ENCODE data around the gene AMOT. TPM values are rescaled to one million over a fixed set of nuclear protein-coding genes. Genes with fewer than 3 reads are reported as not detected.
A peak's percentile ranks its signal among the peaks of the same experiment; 100 is the strongest.

The AMOT gene
- total RNA-seq, 1 donor from 2014 or later = 12.5 TPM

DNA sequence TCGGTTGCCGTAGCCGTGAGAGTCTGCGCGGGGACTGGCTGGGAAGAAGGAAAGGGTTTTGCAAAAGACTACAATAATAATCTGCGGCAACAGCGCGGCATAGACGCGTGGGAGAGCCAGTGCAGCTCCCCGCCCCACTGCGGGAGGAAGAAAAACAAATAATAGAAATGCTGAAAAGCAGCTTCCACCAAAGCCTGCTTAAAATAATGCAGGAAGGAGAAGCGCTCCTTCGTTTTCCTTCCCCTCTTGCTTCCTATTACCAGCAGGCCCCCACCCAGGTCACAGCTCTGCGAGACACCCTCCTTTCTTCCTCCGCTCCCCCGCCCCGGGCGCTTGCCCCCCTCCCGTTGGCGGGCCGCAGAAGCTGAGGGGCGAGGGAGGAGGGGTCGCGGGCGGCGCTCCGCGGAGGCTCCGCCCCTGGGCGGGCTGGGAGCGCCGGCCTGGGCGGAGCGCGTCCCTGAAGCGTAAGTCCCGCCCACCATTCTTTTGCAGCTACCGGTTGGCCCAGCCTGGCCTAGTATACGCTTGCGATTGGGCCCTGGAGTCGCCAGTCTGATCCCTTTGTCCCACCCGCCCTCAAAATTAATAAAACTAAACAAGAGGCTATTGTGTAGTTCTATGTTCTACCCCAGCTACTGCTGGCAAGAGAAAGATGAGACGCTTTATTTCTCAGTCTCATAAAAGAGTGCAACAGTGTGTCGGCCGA is 636 bp upstream of the AMOT start:
- peak; percentile 92 for DNase-seq (ENCODE audit: low spot score)

DNA sequence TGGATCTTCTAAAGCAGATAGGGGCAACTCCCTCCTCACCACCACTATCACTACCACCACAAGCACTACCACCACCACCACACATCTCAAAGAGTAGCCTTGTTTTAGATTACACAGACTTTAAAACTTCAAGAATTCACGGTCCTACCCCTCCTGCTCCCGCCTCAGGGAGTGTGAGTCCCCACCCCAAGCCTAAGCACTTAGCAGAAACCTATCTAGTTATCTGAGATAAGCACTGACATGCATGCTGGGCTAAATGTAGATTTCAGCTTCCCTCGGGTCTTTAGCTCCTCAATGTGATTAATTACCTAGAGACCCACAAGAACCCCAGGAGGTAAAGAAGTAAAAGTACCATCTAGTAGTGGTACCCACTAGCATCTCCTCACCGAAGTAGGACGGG is 775 bp downstream of the AMOT start:
- no peak for DNase-seq (ENCODE audit: low spot score)

DNA sequence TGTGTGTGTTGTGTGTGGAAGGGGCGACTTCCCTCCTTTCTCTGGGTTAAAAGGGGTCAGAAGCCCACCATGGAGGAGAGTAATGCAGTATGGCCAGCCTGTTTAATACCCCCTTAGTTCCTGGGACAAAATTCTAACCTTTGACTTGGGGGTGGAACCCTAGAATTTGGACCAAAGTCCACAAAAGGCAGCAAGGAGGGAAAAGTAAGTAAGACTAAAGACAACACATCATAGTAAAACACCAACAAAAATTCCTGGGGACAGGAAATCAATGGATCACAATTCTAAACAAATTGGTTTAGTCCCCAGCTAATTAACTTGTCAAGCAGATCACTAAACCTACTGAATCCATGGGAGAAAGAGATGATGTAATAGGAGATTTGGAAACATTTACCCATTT is 3.1 kb downstream of the AMOT start:
- DNase-seq (ENCODE audit: low spot score) = no peak

DNA sequence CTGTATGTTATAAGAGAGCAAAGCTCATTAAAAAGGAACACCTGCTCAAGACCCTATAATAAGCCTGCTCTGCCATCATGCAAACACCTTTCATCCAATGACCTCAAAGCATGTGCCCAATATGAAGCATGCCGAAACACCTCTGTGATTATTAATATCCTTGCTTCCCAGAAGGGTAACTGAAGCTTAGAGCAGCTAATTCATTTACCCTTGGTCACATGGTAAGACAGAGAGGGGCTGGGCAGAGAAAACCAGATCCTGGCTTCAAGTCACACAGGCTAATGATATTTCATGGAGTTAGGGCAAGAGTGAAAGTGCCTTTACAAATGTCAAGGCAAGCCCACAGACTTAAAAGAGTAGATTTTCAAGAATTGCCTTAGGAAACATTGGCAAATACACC is 5.6 kb downstream of the AMOT start:
- no peak for DNase-seq (ENCODE audit: low spot score)

DNA sequence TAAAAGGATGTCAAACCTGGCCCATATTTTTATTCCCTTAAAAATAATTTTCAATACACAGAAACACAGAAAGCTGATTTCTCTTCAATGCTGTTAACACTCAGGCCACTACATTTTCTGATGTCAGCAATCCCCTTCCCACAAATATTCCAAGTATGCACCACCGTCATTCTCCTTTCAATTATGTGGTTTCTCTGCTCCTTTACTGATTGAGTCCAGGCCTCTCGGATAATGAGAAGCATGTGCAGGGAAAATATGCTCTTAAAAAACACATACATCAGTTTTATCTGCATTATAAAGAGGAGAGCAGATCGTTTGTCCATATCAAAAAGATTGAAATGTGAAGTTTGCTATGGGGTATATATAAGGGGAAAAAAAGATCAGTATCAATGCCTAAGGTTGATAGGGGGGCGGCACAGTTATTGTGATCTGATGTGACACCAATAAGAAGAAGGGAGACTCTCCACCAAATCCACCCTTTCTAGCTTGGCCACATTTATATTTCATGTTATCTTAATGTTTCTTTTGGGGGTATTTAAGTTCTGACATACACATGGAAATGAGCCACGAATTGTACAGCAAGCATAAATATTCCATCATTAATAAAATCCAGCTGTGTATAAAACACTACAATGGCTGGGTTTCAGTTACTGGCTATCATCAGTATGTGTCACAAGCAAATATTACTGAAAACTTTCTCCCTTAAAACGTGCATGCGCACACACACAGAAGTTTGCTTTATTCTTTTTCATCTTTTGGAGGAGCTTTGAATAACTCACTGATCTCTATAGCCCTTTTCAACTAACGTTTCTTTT is 6.4 kb downstream of the AMOT start:
- peak; percentile 81 for DNase-seq (ENCODE audit: low spot score)

DNA sequence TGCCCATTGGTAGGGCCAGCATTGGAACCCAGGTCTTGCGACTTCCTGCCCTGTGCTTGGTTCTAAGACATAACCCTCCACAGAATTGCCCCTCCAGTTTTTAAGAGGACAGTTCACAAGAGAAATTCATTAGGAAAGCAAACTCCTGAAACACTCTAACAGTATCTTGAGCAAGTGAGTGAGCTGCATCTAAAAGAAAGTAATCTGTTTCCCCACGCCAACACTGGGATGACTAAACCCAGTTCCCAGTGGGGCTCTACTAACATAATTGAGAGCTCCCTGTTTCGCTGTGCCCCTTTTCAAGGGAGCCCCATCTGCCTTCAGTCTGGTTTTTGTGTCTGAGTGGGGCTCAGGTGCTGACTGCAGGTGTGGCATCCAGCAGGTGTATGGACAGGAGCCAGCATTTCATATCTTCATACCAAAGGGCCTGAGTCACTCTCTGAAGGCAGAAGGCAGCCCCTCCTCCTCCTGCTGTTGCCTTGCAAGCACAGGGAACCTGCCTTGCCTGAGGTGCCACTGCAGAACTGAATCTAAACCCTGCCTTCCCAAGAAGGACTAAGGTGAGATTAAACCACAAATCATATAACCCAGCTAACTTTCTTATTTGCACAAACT is 8.0 kb downstream of the AMOT start:
- DNase-seq (ENCODE audit: low spot score) = peak; percentile 54

DNA sequence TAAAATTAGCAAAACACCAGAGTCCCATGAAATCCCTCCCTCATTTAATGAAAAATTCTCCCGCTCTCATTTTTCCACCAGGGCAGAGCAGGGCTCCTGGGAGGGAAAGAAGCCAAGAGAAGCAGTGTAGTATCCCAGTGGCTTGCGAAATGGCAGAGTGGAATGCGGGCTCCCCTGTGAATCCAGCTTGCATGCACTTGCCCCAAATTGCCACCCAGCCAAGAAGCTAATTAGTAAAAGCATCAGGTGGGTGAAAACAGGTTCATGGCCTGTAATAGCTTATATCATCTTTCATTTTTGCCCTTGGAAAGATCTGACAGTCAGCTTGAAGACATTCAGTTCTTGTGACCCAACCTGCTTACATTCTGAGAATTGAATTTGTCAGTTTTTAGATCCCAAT is 10.1 kb downstream of the AMOT start:
- DNase-seq (ENCODE audit: low spot score) = no peak

DNA sequence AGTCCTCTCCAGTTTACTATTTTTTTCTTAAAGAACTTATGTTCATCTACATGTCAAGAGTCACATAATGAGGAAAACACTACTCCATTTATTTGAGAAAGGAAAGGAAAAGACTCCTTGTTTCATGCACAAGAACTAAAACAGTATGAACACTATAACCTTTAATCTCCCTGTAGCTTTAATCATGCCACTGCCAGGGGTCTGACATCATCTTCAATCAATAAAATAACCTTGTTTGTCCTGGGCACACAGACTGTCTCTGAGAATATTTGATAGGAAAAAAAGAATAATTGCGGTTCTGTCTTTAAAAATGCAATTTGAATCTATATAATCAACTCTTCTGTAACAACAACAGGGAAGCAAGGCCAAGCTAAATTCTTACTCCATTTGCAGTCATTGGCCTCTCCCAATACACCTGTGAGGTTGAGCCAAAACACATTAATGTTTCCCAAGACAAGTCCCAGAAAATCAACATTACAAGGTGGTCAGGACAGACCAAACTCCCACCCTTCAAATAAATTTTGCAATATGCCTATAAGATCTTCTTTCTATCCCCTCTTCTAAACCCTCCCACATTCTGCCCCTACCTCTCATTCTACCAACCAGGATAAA is 13.2 kb downstream of the AMOT start:
- no peak for DNase-seq (ENCODE audit: low spot score)

DNA sequence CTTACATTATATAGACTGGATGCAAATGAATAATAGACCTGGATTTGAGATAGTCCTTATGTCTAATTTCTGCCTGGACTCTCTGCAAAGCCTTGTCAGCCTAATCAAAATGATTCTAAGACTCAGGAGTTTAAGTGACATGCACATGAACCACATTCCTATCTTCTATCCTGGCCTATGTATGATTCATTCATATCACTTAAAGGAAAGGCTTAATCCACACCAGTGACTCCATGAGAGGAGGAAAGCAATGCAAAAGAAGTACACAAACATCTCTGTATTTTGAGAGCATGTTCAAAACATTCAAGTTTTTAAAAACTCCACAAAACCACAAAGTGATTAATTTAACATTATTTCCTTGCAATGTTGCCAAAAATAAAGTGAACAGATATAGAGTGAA is 14.6 kb downstream of the AMOT start:
- peak; percentile 47 for DNase-seq (ENCODE audit: low spot score)

DNA sequence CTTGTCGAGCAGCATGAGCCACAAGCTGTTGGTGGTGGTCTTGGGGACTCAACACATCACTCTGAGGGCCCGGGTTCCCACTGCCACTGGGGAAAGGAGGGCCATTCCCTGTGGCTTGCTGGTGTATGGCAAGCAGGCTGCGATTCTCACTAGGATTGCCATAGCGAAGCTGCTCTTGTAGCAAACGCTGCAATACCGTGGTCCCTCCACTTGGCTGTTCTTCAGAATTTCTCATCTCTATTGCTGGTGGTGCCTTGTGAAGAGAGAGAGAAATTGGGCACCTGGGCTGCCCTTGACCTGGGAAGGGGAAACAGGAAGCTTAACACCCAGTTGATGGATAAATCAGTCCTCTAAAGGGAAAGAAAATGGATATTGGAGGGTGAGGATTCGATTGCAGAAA is 17.7 kb downstream of the AMOT start:
- DNase-seq (ENCODE audit: low spot score) = no peak

DNA sequence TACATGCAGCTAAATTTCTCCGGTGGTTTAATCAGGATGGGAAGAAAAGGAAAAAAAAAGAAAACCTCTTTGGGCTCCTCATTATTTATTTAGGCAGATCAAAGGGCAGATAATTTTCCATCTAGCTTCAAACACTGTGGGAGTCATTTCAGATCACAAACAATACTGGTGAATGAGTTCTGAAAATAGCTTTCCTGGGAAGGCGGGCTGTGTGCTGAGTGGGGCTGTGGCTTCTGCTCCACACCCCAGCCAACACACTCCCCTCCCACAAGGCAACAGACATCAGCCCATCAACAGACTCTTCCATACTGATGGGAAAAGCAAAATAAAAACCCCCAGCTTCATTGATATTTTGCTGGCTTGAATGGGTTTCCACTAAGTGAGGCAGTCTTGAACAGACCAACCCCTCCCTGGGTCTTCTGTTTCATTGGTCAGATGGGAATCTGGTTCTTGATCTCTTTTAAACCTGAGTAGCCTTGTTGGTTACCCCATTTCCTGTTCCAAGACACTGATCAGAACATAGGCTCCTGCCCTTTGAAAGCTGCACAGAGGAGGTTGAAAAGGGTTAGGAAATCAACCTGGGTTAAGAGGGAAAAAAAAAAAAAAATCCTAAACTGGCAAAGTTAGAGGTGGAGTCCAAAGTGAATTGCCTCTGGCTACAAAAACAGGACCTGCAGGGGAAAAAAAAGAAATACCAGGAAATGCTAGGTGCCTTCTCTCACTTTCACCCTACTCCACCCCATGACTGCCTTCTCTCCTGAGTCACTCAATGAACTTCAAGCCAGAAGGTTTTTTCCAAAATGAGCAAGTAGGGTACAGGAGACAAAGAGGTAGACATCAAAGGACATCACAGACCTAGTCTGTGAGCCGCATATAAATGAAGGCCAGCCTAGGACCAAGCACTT is 20.0 kb downstream of the AMOT start:
- DNase-seq (ENCODE audit: low spot score) = no peak

DNA sequence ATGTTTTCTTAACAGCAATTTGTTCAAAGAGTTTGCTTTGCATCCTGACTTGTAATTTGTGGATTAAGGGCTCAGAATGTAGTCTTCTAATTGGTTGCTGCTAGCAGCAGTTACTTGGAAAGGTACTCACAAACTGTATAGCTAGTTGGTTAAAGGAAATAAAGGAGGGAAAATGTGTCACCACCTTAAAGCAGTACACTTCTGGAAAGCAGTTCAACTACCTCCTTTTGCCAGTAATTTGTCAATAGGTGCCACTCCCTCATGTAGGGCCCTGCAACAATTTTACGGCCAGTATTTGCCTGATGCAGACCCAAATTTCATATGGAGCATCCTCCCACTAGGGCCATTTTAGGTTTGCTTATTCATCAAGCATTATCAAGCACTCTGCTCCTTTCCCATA is 20.8 kb downstream of the AMOT start:
- no peak for DNase-seq (ENCODE audit: low spot score)

DNA sequence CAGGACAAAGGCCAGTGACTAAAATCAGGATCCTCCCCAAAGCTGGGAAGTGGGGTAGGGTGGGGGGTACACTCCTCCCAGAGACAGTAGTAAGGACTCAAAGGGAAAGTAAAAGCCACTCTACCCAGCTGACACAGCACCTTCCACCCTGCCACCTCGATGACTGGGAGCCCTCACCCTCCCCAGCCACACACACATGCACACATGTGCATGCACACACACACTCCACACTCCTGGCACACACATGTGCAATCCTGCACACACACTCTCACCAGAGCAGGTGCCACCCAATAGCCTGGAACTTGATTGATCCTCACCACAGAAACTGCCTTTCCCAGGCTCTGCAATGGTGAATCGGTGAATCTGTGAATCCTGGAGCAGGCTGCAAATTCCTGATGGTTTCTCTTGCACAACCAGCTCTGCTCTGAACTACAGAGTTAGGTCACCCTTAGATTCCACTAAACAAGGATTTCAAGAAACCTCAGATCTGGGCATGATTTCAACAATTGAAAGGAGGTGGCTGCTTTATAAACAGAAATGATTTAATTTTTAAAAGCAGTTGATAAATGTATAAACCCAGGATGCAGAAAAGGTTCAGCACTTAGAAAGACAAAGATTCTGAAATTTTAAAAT is 21.5 kb downstream of the AMOT start:
- peak; percentile 80 for DNase-seq (ENCODE audit: low spot score)

DNA sequence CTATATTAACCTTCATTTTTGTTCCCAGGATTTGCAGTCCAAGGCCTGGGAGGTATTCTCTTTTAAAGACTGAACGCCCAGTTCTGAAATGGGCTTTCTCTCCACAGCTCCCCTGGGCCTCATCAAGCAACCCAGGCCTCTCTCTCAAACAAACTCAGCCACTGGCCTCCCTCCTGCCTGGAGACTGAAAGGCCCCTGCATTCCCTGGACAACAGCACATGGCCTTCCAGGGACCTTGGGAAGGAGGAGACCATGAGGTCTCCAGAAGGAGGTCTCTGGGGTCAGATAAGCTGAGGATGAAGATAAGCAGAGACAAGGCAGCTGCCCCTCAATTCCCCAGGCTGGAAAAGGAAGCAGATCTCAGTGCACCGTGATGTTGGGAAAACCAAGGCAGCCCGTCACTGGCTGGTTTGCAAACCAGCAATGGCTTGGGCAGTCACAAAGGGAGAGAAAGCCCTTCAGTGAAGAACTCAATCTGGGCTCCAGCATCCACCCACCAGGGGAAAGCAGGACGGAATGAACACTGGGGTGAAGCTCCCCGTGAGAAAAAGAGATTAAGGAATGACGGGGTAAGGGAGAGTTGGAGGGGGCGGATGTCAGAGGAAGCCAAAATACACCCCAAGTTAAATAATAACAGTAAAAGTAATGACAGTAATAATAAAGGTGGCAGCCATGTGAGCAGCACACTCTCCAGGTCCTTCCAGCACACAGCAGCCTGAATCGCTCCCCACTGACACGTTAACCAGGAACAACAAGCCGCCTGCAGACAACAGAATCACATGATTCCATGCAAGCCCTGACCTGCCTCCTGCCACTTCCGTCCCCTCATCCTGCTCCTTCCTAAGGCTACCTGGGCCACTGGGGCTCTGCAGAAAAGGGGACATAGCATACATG is 22.3 kb downstream of the AMOT start:
- peak; percentile 59 for DNase-seq (ENCODE audit: low spot score)

DNA sequence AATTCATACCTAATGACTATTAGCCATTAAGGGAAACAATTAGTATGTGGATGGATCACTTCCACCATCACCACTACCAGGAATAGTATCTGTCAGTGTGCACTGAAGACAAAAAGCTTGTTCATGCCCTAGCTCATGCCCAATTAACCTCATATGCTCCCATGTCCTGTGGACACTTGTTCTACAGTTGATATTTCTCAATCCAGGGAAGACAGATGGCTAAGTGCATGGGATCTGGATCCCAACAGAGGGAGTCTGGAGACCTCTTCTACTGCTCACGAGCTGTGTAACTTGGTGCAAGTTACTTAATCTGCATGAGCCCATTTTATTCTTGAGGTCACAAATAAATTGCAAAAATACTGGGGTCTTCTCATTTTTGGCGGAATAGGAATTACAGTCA is 23.7 kb downstream of the AMOT start:
- DNase-seq (ENCODE audit: low spot score) = no peak

DNA sequence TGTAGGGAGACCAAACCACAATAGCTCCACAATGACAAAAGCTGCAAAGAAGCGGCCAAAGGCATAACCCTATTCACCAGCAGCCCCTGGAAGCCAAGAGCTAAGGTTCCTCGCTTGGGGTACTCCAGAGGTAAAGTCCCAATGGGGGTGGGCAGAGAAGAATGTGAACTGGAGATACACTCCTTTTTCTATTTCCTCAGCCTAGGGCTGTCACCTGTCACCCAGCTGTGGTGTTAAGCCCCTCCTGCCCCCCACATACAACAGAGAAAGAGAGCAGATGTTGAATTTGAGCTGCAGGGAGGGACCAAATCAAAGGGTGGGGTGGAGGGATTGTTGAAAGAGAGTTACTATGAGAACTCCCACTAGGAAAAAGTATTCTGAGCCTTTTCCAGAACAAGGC is 26.1 kb downstream of the AMOT start:
- no peak for DNase-seq (ENCODE audit: low spot score)

DNA sequence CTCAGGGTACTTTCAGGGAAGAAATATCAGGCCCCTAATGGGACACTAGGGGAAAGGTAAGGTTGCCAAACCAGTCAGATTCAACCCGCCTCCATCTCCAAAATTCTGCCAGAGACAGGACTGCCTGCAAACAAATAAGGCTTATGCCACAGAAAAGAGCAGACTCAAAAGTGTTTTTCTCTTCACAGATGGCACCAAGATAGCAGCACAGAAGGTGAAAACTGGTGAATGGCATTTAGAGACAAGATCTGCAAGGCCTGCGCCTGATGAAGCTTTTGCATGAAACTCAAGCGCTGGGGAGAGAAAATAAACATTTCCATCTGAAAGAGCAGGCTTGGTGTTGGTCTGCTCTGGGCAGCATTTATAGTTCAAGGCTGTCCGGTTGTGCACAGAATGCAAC is 27.9 kb downstream of the AMOT start:
- no peak for DNase-seq (ENCODE audit: low spot score)

DNA sequence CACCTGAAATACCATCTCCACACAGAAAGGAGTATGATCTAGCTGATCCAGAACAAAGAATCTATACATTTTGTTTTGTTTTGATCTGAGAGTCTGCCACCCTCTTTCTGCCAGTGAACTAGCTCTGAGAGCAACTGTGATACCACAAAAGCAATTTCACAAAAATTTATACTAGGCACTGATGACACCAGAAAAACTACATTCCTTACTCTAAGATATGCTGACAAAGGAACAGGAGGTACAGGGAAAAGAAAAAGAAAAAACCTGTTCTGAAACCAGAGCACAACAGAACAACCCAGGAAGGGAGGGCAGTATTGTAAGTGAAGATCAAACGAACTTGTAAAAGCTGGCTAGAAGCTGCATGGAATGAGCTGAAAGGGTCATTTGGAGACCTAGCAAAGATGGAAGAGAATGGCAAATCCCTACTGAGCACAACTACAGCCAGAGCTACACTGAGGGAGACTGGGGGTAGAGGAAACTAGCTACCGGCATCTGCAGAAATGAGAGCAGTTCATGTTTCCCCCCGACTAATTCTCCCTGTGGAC is 31.9 kb downstream of the AMOT start:
- peak; percentile 27 for DNase-seq (ENCODE audit: low spot score)

DNA sequence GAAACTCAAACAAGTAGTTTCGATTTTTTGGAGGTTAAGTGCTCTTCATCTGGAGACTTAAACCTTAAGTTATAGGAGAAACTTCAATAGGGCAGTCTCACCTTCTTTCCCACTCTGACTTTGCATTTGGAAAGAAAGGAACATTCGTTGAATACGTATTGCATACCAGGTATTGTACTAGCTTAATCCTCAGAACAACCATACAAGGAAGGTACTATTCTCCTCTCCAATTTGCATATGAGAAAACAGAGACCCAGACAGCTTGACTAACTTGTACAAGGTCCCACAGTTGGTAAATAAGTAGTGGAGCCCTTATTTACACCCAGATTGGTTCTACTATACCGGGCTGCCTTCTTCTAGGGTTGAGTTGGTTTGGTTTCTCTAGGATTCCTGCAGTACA is 32.6 kb downstream of the AMOT start:
- no peak for DNase-seq (ENCODE audit: low spot score)

DNA sequence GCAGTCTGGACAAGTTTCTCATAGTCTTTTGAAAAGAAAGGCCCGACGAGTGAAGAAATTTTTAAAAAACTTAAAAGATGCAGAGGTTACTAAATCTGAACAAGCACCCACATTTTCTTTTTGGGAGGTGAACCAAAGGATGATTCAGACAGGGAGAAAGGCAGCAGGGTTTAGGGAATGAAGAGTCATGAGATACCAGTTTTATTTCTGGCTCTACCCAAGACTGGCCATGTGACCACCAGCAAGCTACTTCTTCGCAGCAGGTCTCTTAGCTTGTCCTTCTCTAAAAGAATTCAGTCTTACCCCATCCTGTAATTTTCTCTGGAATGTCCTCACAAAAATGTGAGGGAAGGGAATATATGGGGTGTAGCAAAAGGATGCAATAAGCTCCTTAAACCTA is 37.6 kb downstream of the AMOT start:
- DNase-seq (ENCODE audit: low spot score) = no peak
